D721Med (cell line): ENCODE measurements around the gene IRS2.

Source experiments
- DNase-seq: peaks from one replicate; pipeline ENCODE4 v3.0.0; 2011; ENCODE audit warnings: low spot score; ENCODE audit not compliant: insufficient read length
- FAIRE-seq: peaks from 2 replicates; lab custom pipeline; 2011; peaks lifted over from hg19 to GRCh38; lab: Jason Lieb, UNC
- CTCF ChIP-seq: IDR thresholded peaks from 2 replicates; pipeline ENCODE4 v1.5.1; 2012; ENCODE audit warnings: mild to moderate bottlenecking, control low read depth; ENCODE audit not compliant: insufficient read depth; ENCODE audit errors: missing control alignments

Gene IRS2

GRCh38 chr13:109819874-109820273 is 33.5 kb upstream of the IRS2 start:
- DNase-seq (no peak), FAIRE-seq (no peak)
- TF ChIP-seq CTCF, result no peak

GRCh38 chr13:109818886-109819285 is 32.5 kb upstream of the IRS2 start:
- FAIRE-seq, result no peak
- no peak for DNase-seq
- no peak for TF ChIP-seq CTCF

- FAIRE-seq (no peak), DNase-seq (no peak)
- TF ChIP-seq CTCF, result no peak
These were observed 31.5 kb upstream of the IRS2 start for GRCh38 chr13:109817591-109818535.

- DNase-seq (no peak), FAIRE-seq (no peak)
- TF ChIP-seq CTCF, result no peak
These were observed 30.4 kb upstream of the IRS2 start for GRCh38 chr13:109816808-109817203.

- no peak for DNase-seq
- TF ChIP-seq CTCF, result no peak
- no peak for FAIRE-seq
These were observed 29.9 kb upstream of the IRS2 start for GRCh38 chr13:109816112-109816807.

GRCh38 chr13:109815651-109816050 is 29.3 kb upstream of the IRS2 start:
- FAIRE-seq, result no peak

More at GRCh38 chr13:109815651-109816050, 29.3 kb upstream of the IRS2 start:
- DNase-seq, result no peak
- no peak for TF ChIP-seq CTCF
